A673 (cell line): ENCODE measurements around the gene ITGB3. TPM values are rescaled to one million over a fixed set of nuclear protein-coding genes. Genes with fewer than 3 reads are reported as not detected.

Experiments used
- BruUV-seq: library from RNA; stranded (reverse); fragments of 400-500 nt; replicated peaks from 2 replicates; lab custom pipeline; 2021; lab: Mats Ljungman, UMichigan
- CTCF ChIA-PET: fragments of 300-600 bp; sonication (Branson Sonifier 250); formaldehyde crosslinking; loops from one replicate; lab custom pipeline; 2022; ENCODE audit warnings: antibody characterized with exemption; lab: Charles Lee
- POLR2A ChIA-PET: fragments of 300-600 bp; sonication (Branson Sonifier 250); formaldehyde crosslinking; loops from one replicate; lab custom pipeline; 2022; ENCODE audit warnings: antibody characterized with exemption; ENCODE audit not compliant: low non-redundant PET; lab: Charles Lee
- DNase-seq: peaks from one replicate; pipeline ENCODE4 v3.0.0-alpha.2; 2015; ENCODE audit warnings: low spot score
- H3K27ac ChIP-seq: fragments of 200-600 bp; sonication (generic); 2 replicates; pipeline ENCODE4 v1.5.1; 2016; ENCODE audit warnings: mixed run types, low read depth, mild to moderate bottlenecking, mixed read lengths, antibody characterized with exemption, low read length; ENCODE audit not compliant: poor library complexity, severe bottlenecking
- H3K27me3 ChIP-seq: fragments of 200-600 bp; sonication (generic); replicated peaks from 2 replicates; pipeline ENCODE4 v1.6.1; 2017; ENCODE audit warnings: mixed run types, low read depth, mild to moderate bottlenecking, mixed read lengths, antibody characterized with exemption, low read length; ENCODE audit not compliant: insufficient read depth, poor library complexity
- H3K36me3 ChIP-seq: fragments of 200-600 bp; sonication (generic); 2 replicates; pipeline ENCODE4 v1.6.1; 2016; ENCODE audit warnings: mixed run types, mild to moderate bottlenecking, mixed read lengths, antibody characterized with exemption, low read length; ENCODE audit not compliant: insufficient read depth, poor library complexity, severe bottlenecking
- H3K4me1 ChIP-seq: fragments of 200-600 bp; sonication (generic); 2 replicates; pipeline ENCODE4 v1.6.1; 2017; ENCODE audit warnings: mixed run types, mild to moderate bottlenecking, mixed read lengths, antibody characterized with exemption, low read length; ENCODE audit not compliant: insufficient read depth, poor library complexity, severe bottlenecking
- H3K4me3 ChIP-seq: fragments of 200-600 bp; sonication (generic); 2 replicates; pipeline ENCODE4 v1.5.1; 2016; ENCODE audit warnings: low read depth, mixed run types, mild to moderate bottlenecking, mixed read lengths, low read length; ENCODE audit not compliant: poor library complexity, severe bottlenecking
- H3K9me3 ChIP-seq: fragments of 200-600 bp; sonication (generic); 2 replicates; pipeline ENCODE4 v1.6.1; 2016; ENCODE audit warnings: mixed run types, low read depth, mild to moderate bottlenecking, mixed read lengths, antibody characterized with exemption, low read length; ENCODE audit not compliant: poor library complexity, severe bottlenecking
- EZH2 ChIP-seq: fragments of 200-600 bp; sonication (generic); IDR thresholded peaks from 2 replicates; pipeline ENCODE4 v1.6.1; 2017; ENCODE audit warnings: borderline replicate concordance, low read depth, mild to moderate bottlenecking, mixed read lengths, antibody characterized with exemption, low read length; ENCODE audit not compliant: poor library complexity, severe bottlenecking
- intact Hi-C: fragments of 100-400 bp; cut with micrococcal nuclease; formaldehyde crosslinking; loops from one replicate; pipeline ENCODE4 v1.10.0; 2022; ENCODE audit not compliant: unreplicated experiment
- total RNA-seq: library from RNA; stranded (reverse); gene quantifications from 2 replicates; pipeline ENCODE4 v1.2.3, GENCODE V29; 2021
- TF ChIP-seq, protein P1 (sequence below): fragments of 300-800, 200-600 bp; sonication (generic); conservative IDR thresholded peaks from 2 replicates; pipeline ENCODE4 v1.5.1; 2017; ENCODE audit warnings: low read depth, mild to moderate bottlenecking, antibody characterized with exemption, low read length, moderate library complexity, mixed read lengths

Gene ITGB3
- total RNA-seq, 1 experiment from 2014 or later = not detected

DNA sequence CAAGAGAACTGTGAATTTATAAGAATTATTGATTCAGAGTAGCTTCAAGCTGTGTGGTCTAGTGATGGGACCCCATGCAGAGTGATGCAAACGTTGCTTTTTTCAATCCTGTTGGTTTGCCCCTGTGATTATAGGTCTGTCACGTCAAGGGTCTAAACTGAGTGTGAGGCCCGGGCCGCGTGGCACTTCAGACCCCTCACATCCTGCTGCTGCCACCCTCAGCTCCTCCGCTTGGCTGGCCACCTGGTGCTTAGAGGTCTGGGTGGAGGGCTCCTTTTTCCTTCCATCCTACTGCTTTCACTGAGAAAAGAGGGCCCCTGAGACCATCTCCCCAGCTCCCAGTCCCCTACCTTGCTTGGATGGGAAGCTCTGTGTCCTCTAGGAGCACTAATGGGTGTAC lies 32.5 kb upstream of the ITGB3 start:
- TF ChIP-seq EZH2 = no peak
- TF ChIP-seq, protein P1, sequence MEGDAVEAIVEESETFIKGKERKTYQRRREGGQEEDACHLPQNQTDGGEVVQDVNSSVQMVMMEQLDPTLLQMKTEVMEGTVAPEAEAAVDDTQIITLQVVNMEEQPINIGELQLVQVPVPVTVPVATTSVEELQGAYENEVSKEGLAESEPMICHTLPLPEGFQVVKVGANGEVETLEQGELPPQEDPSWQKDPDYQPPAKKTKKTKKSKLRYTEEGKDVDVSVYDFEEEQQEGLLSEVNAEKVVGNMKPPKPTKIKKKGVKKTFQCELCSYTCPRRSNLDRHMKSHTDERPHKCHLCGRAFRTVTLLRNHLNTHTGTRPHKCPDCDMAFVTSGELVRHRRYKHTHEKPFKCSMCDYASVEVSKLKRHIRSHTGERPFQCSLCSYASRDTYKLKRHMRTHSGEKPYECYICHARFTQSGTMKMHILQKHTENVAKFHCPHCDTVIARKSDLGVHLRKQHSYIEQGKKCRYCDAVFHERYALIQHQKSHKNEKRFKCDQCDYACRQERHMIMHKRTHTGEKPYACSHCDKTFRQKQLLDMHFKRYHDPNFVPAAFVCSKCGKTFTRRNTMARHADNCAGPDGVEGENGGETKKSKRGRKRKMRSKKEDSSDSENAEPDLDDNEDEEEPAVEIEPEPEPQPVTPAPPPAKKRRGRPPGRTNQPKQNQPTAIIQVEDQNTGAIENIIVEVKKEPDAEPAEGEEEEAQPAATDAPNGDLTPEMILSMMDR = no peak
- no TSS peak for BruUV-seq
- H3K9me3 ChIP-seq = no peaks in the 10 kb centered on the region
- H3K36me3 ChIP-seq = no peaks in the 10 kb centered on the region
- no peak for DNase-seq
- CTCF ChIA-PET = no interaction called here
- H3K4me1 ChIP-seq = peaks cover 7% of the 10 kb centered on the region
- no peak overlapping the region for H3K27ac ChIP-seq
- intact Hi-C loops = no loop called here
- no peaks in the 10 kb centered on the region for H3K27me3 ChIP-seq
- no peak overlapping the region for H3K4me3 ChIP-seq
- POLR2A ChIA-PET = no interaction called here

DNA sequence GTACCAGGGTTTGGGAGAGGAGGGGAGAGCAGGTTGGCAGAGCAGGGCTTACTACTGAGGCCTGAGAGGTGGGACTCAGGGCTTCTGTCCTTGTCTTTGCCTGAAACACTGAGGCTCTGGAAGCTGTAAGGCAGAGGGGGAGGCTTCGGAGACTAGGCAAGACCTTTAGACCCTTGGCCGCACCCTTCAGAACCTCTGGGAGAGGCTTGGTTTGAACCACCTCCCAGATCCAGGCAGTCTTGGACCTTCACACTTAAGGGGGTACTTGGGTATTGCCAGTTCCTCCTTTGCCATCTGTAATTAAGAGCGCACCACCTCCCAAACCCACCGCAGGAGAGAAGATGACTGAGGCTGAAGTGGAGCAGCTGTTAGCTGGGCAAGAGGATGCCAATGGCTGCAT lies 31.6 kb upstream of the ITGB3 start:
- H3K36me3 ChIP-seq = no peaks in the 10 kb centered on the region
- H3K27me3 ChIP-seq = no peaks in the 10 kb centered on the region
- H3K27ac ChIP-seq = no peak overlapping the region
- intact Hi-C loops = no loop called here
- H3K4me1 ChIP-seq = peaks cover 7% of the 10 kb centered on the region
- CTCF ChIA-PET = no interaction called here
- BruUV-seq = no TSS peak
- TF ChIP-seq EZH2 = no peak
- TF ChIP-seq, protein P1 = no peak
- no peak overlapping the region for H3K4me3 ChIP-seq
- H3K9me3 ChIP-seq = no peaks in the 10 kb centered on the region
- POLR2A ChIA-PET = no interaction called here
- no peak for DNase-seq

DNA sequence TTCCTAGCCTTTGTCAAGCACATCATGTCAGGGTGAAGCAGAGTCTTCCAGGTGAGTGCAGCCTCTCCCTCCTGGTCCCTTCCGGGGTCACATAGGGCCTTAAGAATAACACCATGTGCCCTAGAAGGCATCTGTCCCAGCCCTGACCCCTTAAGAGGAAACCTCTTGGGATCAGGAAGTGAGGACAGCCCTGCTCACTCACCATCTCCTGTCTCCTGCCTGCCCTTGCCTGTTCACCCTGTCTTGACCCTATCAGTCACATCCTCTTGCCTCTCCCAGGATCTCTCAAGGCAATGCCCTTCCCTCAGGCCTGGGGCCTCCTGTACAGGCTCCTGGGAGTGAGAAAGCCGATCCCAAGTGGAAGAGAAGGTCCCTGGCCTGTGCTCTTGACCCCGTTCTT lies 30.6 kb upstream of the ITGB3 start:
- no peaks in the 10 kb centered on the region for H3K36me3 ChIP-seq
- no peak for TF ChIP-seq EZH2
- TF ChIP-seq, protein P1 = no peak
- H3K9me3 ChIP-seq = no peaks in the 10 kb centered on the region
- H3K4me3 ChIP-seq = no peak overlapping the region
- BruUV-seq = no TSS peak
- intact Hi-C loops = no loop called here
- ChIA-PET POLR2A (no interaction called here), CTCF (no interaction called here)
- no peak for DNase-seq
- H3K27me3 ChIP-seq = no peaks in the 10 kb centered on the region
- peaks cover 7% of the 10 kb centered on the region for H3K4me1 ChIP-seq
- H3K27ac ChIP-seq = no peak overlapping the region
